ENCODE measurements around the gene METTL13. TPM values are rescaled to one million over a fixed set of nuclear protein-coding genes. Genes with fewer than 3 reads are reported as not detected.

METTL13 gene
- total RNA-seq, 1 donor from 2014 or later, result 30.8 TPM

Other genes with a start within 250 kb of the METTL13 start
- not detected in 2 replicates for gene MYOCOS, start 159.4 kb upstream of the METTL13 start, total RNA-seq
- not detected in 2 replicates for gene MYOC, start 129.0 kb upstream of the METTL13 start, total RNA-seq
- gene VAMP4, start 39.6 kb upstream of the METTL13 start, total RNA-seq, result 6.0 and 6.7 TPM in 2 replicates
- 4.2 and 8.2 TPM in 2 replicates for gene DNM3, start 59.8 kb downstream of the METTL13 start, total RNA-seq